Embryonic facial prominence (tissue), 1 donor: ENCODE measurements around the gene SHFL.

Experiments
- DNase-seq: peaks from one replicate; pipeline ENCODE4 v3.0.0-alpha.2; 2016; ENCODE audit errors: extremely low spot score

Gene SHFL

GRCh38 chr19:10085641-10086590 is at the start of gene SHFL:
SHFL (plus strand) TSS chr19:10086317; CDS start chr19:10086428, 111 bp downstream.
- DNase-seq = no peak

- DNase-seq = no peak
These were observed 49.5 kb upstream of the SHFL start for GRCh38 chr19:10036601-10037071.

DNA sequence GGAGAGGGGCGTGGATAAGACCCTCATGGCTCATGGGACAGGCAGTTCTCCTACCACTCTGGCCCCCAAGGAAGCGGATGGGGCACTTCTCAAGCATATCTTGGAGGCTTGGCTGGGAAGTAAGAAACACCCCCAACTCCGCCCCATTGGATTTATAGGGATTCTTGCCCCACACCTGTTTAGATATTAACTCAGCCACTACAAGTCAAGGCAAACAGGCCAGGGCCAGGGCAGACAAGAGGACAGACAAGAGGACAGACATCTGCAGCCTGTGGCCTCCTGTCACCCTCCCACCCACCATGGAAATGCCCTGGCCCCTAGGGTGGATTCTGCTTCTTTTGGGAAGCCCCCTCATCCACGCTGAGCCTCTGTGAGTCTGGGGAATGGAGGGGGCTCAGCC is 48.8 kb upstream of the SHFL start:
- no peak for DNase-seq

- no peak for DNase-seq
These were observed 48.3 kb upstream of the SHFL start for GRCh38 chr19:10037809-10038208.

- no peak for DNase-seq
These were observed 42.7 kb upstream of the SHFL start for GRCh38 chr19:10043286-10043927.

DNA sequence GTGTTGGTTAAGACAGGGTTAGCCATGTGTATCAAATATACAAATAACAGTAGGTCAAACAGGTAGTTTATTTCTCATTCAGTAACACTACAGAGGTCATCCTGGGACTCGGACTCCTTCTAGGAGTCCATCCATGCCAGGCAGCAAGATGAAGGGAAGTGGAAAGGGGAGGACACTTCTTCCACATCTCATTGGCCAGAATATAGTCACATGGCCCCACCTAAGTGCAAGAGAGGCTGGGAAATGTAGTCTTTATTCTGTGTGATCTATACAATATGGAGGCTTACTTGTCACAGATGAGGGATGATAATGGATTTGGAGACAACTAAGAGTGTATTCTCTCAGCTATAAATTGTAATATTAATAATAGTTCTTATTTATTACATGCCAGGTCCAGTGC is 41.7 kb upstream of the SHFL start:
- DNase-seq = no peak

- DNase-seq = no peak
These were observed 40.7 kb upstream of the SHFL start for GRCh38 chr19:10045371-10045770.

DNA sequence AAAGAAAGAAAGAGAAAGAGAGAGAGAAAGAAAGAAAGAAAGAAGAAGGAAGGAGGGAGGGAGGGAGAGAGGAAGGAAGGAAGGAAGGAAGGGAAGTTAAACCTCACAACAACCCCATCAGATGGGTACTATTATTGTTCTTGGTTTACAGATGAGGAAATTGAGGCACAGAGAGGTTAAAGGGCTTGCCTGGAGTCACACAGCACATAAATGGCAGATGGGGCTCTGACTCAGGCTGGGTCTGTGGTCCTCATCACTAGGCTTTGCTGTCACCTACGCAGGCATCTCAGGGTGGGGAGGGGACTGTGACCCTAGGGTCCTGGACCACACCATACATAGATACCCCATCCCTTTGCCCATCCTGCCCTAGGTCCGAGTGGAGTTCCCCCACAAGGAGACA is 36.5 kb upstream of the SHFL start:
- DNase-seq = no peak

GRCh38 chr19:10052602-10053360 is 33.3 kb upstream of the SHFL start:
- no peak for DNase-seq

DNA sequence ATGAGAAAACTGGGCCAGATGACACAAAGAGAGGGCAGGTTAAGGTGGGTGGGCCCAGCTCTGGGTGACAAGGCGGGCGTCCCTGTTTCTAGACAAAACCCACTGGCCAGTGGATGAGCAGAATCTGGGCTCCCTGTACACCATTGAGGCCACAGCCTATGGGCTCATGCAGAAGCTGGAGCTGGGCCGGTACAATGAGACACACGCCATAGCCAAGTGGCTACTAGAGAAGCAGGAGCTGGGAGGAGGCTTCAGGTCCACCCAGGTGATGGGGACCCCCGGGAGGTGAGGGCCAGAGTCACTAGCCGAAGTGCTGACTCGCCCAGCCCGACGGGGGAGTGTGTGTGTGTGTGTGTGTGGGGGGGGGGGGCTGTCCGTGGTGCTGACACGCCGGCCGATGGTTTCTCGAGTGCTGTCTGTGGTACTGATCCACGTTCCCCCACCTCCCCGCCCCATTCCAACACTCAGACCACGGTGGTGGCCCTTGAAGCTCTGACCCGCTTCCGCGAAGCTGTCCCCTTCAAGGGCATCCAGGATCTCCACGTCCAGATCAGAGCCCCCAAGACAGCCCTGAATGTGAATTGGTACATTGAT is 24.3 kb upstream of the SHFL start:
- DNase-seq = no peak

- DNase-seq = no peak
These were observed 17.9 kb upstream of the SHFL start for GRCh38 chr19:10068205-10068604.

- no peak for DNase-seq
These were observed 17.1 kb upstream of the SHFL start for GRCh38 chr19:10069046-10069445.

DNA sequence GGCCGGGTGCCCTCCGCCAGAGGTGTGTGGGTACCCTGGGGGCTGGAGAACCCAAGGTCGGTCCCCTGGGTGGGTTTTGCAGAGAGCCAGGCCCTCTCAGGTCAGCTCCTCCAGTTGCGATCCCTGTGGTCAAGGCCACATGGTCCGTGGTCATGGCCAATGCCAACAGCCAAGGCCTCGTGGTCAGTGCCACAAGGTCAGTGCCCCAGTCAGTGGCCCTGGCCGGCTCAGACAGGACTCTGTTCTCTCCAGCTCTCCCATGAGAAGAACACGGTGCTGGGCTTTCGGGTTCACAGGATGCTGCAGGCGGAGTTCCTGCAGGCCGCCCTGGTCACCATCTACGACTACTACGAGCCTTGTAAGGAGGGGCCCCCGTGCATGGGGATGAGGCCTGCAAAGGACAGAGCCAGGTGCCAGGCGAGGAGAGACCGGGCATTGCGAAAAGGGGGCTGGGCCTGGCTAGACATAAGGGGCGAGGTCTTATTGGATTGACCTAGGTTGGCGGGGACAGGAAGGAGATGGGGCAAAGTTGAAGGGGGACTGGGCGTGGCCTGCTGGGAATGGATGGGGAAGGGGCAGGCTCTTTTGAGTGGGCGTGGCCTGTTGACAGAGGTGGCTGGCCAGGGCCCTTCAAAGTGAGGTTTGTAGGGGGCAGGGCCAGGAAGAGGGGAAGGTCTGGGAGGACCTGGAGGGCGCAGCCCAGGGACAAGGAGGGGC is 15.2 kb upstream of the SHFL start:
- no peak for DNase-seq

GRCh38 chr19:10074153-10074552 is 12.0 kb upstream of the SHFL start:
- DNase-seq = no peak

DNA sequence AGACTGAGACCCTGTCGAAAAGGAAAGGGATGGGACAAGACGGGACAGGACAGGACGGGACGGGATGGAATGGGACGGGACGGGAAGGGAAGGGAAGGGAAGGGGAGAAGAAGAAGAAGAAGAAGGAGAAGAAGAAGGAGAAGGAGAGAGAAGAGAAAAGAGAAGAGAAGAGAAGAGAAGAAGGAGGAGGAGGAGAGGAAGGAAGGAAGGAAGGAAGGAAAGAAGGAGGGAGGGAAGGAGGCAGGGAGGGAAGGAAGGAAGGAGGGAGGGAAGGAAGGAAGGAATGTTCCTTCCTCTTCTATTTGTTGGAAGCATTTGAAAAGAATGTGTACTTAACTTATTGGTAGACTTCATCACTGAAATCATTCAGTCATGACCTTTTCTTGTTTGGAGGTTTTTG is 9.6 kb upstream of the SHFL start:
- no peak for DNase-seq

GRCh38 chr19:10078329-10078728 is 7.8 kb upstream of the SHFL start:
- no peak for DNase-seq

- no peak for DNase-seq
These were observed 7.1 kb upstream of the SHFL start for GRCh38 chr19:10079031-10079453.

DNA sequence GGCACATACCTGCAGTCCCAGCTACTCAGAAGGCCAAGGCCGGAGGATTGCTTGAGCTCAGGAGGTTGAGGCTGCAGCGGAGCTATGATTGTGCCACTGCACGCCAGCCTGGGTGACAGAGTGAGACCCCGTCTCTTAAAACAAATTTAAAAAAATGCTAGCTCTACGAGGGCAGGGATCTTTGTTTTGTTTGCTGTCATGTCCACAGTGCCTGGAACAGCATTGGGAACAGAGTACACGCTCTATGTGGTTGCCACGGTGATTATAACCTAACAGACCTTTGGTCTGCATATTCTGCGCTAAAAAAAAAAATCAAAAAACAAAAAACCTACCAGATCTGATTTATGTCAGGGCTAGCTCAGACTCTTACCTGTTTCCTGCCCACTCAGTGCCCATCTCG is 2.2 kb upstream of the SHFL start:
- no peak for DNase-seq

- DNase-seq = no peak
These were observed 1.3 kb upstream of the SHFL start for GRCh38 chr19:10084803-10085202.

GRCh38 chr19:10086591-10087192 is 575 bp downstream of the SHFL start:
- DNase-seq = no peak
